Effector CD8-positive, alpha-beta T cell (primary cell): Measurements from ENCODE around the gene NDOR1.

Source experiments
- DNase-seq: peaks from one replicate; lab custom pipeline; 2025; lab: John Stamatoyannopoulos, UW
- total RNA-seq, 4 experiments: gene quantifications; one replicate each; lab custom pipeline; 2026; lab: John Stamatoyannopoulos, UW

The NDOR1 gene
- 39.0 to 59.1 (median 55.7) reads per million in 4 experiments for total RNA-seq

DNA sequence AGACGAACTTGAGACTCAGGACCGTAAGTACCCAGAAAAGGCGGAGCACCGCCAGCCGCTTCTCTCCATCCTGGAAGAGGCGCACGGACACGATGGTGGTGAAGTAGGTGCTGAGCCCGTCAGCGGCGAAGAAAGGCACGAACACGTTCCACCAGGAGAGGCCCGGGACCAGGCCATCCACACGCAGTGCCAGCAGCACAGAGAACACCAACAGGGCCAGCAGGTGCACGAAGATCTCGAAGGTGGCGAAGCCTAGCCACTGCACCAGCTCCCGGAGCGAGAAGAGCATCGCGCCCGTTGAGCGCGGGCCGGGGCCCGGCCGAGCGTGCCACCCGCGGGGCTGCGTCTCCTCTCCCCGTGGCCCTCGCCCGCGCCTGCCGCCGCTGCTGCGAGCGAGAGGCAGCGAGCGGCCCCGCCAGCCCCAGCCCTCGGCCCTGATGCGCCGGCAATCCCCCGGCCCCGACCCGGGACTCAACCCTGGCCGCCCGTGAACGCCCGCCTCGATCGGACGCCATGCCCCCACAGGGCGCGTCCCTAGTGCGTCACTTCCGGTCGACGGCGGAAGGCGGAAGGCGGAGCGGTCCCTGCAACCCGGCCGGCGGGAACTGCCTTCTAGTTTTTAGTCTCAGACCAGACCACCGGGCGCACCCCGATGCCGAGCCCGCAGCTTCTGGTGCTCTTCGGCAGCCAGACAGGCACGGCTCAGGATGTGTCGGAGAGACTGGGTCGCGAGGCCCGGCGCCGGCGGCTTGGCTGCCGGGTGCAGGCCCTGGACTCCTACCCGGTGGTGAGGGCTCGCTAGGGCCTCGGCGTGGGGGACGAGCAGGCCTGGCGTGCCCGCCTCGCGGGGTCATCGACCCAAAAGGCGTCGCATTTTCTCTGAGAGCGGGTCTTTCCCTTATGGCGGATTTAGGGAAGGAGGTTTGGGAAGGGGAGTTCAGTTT, at the start of gene NDOR1, which contains the start of gene TMEM203:
NDOR1 (plus strand) TSS at position 575 of the 944 bp plus-strand sequence; CDS start at position 653, 78 bp downstream.
TMEM203 (minus strand) TSS at position 523 of the 944 bp plus-strand sequence; CDS start at position 289, 234 bp downstream.
- DNase-seq, result peak; percentile 90

GRCh38 chr9:137156567-137157375, 48.7 kb upstream of the NDOR1 start:
- DNase-seq, result peak; percentile 54

GRCh38 chr9:137157618-137158415, 47.7 kb upstream of the NDOR1 start:
- no peak for DNase-seq

- no peak for DNase-seq
Observed at GRCh38 chr9:137158625-137159024, 46.9 kb upstream of the NDOR1 start.

GRCh38 chr9:137159105-137160053, 46.1 kb upstream of the NDOR1 start:
- no peak for DNase-seq

- DNase-seq, result no peak
Observed at GRCh38 chr9:137160054-137160425, 45.5 kb upstream of the NDOR1 start.

DNA sequence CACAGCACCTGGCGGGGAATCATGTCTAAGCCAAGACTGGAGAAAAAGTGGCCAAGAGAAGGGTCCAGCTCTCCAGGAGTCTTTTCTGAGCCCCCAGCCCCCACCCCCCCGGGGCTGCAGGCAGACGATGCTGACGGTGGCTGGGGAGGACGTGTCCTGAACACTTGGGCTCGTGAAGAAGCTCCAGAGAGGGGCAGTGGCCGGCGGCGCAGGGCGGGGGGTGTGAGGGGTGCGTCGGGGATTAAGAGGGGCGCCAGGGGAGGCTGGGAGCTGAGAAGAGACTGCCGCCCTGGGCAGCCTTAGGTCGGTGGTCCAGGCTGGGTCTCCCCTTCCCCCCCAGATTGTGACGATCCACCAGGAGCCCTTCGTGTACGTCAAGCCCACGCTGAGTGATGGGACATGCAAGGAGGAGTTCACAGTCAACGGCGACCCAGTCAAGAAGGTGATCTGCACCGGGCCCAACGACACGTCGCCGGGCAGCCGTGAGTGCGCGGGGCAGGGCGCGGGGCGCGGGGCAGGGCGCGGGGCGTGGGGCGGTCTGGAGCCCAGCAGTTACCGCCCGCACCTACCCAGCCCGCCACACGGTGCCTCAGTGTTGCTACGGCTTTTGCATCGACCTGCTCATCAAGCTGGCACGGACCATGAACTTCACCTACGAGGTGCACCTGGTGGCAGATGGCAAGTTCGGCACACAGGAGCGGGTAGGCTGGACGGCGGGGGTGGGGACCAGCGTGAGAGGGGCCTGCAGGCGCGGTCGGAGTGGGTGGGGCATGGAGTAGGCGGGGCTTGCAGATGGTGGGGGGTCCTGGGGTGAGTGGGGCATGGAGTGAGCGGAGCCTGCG, 44.6 kb upstream of the NDOR1 start:
- DNase-seq, result no peak

- DNase-seq, result no peak
Observed at GRCh38 chr9:137161558-137162486, 43.7 kb upstream of the NDOR1 start.

DNA sequence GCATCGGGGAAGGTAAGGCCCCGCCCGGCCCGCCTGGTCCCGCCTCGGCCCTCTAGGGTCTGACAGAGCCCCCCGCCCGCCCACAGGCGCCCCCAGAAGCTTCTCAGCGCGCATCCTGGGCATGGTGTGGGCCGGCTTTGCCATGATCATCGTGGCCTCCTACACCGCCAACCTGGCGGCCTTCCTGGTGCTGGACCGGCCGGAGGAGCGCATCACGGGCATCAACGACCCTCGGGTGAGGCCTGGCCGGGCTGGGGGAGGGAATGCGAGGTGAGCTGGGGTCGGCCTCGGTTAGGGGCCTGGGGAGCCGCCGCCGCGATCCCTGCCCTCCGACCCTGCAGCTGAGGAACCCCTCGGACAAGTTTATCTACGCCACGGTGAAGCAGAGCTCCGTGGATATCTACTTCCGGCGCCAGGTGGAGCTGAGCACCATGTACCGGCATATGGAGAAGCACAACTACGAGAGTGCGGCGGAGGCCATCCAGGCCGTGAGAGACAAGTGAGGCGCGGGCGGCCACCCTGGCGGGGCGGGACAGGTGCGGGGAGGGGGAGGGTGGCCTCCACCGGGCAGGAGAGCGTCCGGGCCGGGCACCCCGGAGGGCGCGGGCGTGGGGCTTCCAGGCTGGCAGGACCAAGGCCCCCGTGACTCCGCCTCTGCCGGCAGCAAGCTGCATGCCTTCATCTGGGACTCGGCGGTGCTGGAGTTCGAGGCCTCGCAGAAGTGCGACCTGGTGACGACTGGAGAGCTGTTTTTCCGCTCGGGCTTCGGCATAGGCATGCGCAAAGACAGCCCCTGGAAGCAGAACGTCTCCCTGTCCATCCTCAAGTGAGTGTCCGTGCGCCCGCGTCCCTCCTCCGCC, 42.8 kb upstream of the NDOR1 start:
- DNase-seq, result no peak

DNA sequence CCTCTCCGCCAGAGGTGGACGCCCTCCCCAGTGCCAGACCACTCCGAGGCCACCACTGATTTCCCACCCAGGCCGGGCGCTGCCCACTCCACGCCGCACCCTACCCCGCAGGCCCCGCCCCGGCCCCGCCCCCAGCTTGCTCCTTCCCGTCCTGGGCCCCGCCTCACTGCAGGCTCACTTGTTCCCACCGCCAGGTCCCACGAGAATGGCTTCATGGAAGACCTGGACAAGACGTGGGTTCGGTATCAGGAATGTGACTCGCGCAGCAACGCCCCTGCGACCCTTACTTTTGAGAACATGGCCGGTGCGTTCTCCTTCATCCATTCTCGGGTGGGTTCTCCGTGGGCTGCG, 42.2 kb upstream of the NDOR1 start:
- no peak for DNase-seq

GRCh38 chr9:137163805-137164204, 41.7 kb upstream of the NDOR1 start:
- DNase-seq, result no peak

- DNase-seq, result no peak
Observed at GRCh38 chr9:137164370-137165249, 40.9 kb upstream of the NDOR1 start.

GRCh38 chr9:137165250-137165836, 40.2 kb upstream of the NDOR1 start:
- DNase-seq, result no peak

- DNase-seq, result no peak
Observed at GRCh38 chr9:137166380-137167229, 38.9 kb upstream of the NDOR1 start.

GRCh38 chr9:137167277-137167746, 38.2 kb upstream of the NDOR1 start:
- DNase-seq, result no peak
